AG09309 (cell line): ENCODE data around the gene ZDHHC12.
A peak's percentile ranks its signal among the peaks of the same experiment; 100 is the strongest.

Experiments
- DNase-seq: peaks from one replicate; pipeline ENCODE4 v3.0.0-alpha.2; 2010; ENCODE audit warnings: low read depth
- H3K4me3 ChIP-seq: 2 replicates; pipeline ENCODE4 v1.5.1; 2011; ENCODE audit warnings: mild to moderate bottlenecking, low read depth, low read length, moderate library complexity; ENCODE audit not compliant: control insufficient read depth
- TF ChIP-seq, protein P1 (sequence below): IDR thresholded peaks from 2 replicates; pipeline ENCODE4 v1.5.1; 2011; ENCODE audit warnings: mild to moderate bottlenecking, low read depth, low read length, inconsistent platforms; ENCODE audit not compliant: insufficient read depth, control insufficient read depth; ENCODE audit errors: missing control alignments

Gene ZDHHC12

GRCh38 chr9:128683340-128684064 lies 40.4 kb downstream of the ZDHHC12 start:
- TF ChIP-seq, protein P1, sequence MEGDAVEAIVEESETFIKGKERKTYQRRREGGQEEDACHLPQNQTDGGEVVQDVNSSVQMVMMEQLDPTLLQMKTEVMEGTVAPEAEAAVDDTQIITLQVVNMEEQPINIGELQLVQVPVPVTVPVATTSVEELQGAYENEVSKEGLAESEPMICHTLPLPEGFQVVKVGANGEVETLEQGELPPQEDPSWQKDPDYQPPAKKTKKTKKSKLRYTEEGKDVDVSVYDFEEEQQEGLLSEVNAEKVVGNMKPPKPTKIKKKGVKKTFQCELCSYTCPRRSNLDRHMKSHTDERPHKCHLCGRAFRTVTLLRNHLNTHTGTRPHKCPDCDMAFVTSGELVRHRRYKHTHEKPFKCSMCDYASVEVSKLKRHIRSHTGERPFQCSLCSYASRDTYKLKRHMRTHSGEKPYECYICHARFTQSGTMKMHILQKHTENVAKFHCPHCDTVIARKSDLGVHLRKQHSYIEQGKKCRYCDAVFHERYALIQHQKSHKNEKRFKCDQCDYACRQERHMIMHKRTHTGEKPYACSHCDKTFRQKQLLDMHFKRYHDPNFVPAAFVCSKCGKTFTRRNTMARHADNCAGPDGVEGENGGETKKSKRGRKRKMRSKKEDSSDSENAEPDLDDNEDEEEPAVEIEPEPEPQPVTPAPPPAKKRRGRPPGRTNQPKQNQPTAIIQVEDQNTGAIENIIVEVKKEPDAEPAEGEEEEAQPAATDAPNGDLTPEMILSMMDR, result no peak
- no peak for DNase-seq
- peak overlapping the region; percentile 68 for H3K4me3 ChIP-seq

DNA sequence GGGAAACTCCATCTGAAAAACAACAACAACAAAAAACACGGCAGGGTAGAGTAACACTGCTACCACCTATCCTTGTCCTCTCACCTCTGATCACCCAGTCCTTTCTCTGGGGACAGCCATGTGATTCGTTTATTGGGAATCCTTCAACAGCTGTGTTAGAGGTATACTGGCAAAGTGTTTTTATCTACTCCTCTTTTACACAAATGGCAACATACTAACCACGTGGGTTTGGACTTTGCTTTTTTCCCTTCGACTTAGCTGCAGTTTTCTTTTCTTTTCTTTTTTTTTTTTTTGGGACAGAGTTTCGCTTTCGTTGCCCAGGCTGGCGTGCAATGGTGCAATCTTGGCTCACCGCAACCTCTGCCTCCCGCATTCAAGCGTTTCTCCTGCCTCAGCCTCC lies 46.1 kb downstream of the ZDHHC12 start:
- TF ChIP-seq, protein P1, result no peak
- H3K4me3 ChIP-seq, result no peak overlapping the region
- no peak for DNase-seq

GRCh38 chr9:128675382-128675781 lies 48.5 kb downstream of the ZDHHC12 start:
- H3K4me3 ChIP-seq, result no peak overlapping the region
- no peak for DNase-seq
- TF ChIP-seq, protein P1, result no peak
